IgD-negative memory B cell (primary cell): ENCODE results near the gene ST13. TPM values are rescaled to one million over a fixed set of nuclear protein-coding genes. Genes with fewer than 3 reads are reported as not detected.

ENCODE experiments used
- H3K27ac Mint-ChIP-seq, 3 donors: one replicate each; pipeline ENCODE4 v1.8.0; 2020 to 2022; ENCODE audit warnings: mild to moderate bottlenecking in 3 of 3, mixed read lengths in 3 of 3, moderate library complexity in 1 of 3
- H3K27me3 Mint-ChIP-seq: one replicate; pipeline ENCODE4 v1.8.0; 2021; ENCODE audit warnings: mixed read lengths
- H3K36me3 Mint-ChIP-seq: one replicate; pipeline ENCODE4 v1.8.0; 2020; ENCODE audit warnings: mild to moderate bottlenecking, mixed read lengths
- H3K4me1 Mint-ChIP-seq, 3 donors: one replicate each; pipeline ENCODE4 v1.8.0; 2020 to 2022; ENCODE audit warnings: mixed read lengths in 3 of 3, mild to moderate bottlenecking in 1 of 3
- H3K4me3 Mint-ChIP-seq, 4 donors: one replicate each; pipeline ENCODE4 v1.8.0; 2020 to 2022; ENCODE audit warnings: mild to moderate bottlenecking in 4 of 4, mixed read lengths in 4 of 4, moderate library complexity in 3 of 4
- H3K9me3 Mint-ChIP-seq, 3 donors: one replicate each; pipeline ENCODE4 v1.8.0; 2020 to 2021; ENCODE audit warnings: mixed read lengths in 3 of 3, mild to moderate bottlenecking in 1 of 3
- polyA plus RNA-seq: library from polyadenylated mRNA; unstranded; fragments of 300-500 nt; fragmentation: Illumina TruSeq; gene quantifications from one replicate; pipeline ENCODE4 v1.2.3, GENCODE V29; 2021

ST13 gene
- polyA plus RNA-seq, 1 donor from 2014 or later, result 211 TPM

- no peaks in the 10 kb centered on the region for H3K9me3 Mint-ChIP-seq
- H3K27me3 Mint-ChIP-seq, result no peaks in the 10 kb centered on the region
- peaks cover 5% of the 10 kb centered on the region for H3K36me3 Mint-ChIP-seq
- peaks cover 21 to 34% (median 23%) of the 10 kb centered on the region in 3 donors for H3K4me1 Mint-ChIP-seq
- peak within 1 kb of the TSS; percentile 90 to 98 (median 96) for H3K4me3 Mint-ChIP-seq
- H3K27ac Mint-ChIP-seq, result peak within 1 kb of the TSS; percentile 72 to 95 (median 94)
These were observed 37.5 kb downstream of the ST13 start, which contains the start of gene SLC25A17 for GRCh38 chr22:40818747-40819598. Gene SLC25A17, minus strand, starts transcription at chr22:40819346. Its CDS starts 98 bp downstream, at chr22:40819248.

GRCh38 chr22:40818192-40818746, 38.2 kb downstream of the ST13 start:
- no peaks in the 10 kb centered on the region for H3K9me3 Mint-ChIP-seq
- H3K27ac Mint-ChIP-seq, result peak overlapping the region; percentile 72 to 95 (median 94)
- peaks cover 5% of the 10 kb centered on the region for H3K36me3 Mint-ChIP-seq

GRCh38 chr22:40817737-40818136, 38.7 kb downstream of the ST13 start:
- Mint-ChIP-seq H3K4me1 (peaks cover 24 to 34% (median 26%) of the 10 kb centered on the region in 3 donors), H3K27ac (peak overlapping the region; percentile 72 to 94 (median 77)), H3K27me3 (no peaks in the 10 kb centered on the region), H3K36me3 (peaks cover 5% of the 10 kb centered on the region), H3K4me3 (peak overlapping the region; percentile 90 to 98 (median 96)), H3K9me3 (no peaks in the 10 kb centered on the region)

More at GRCh38 chr22:40818192-40818746, 38.2 kb downstream of the ST13 start:
- Mint-ChIP-seq H3K4me1 (peaks cover 24 to 34% (median 26%) of the 10 kb centered on the region in 3 donors), H3K4me3 (peak overlapping the region; percentile 90 to 98 (median 96)), H3K27me3 (no peaks in the 10 kb centered on the region)

GRCh38 chr22:40813912-40814315, 42.5 kb downstream of the ST13 start:
- Mint-ChIP-seq H3K36me3 (peaks cover 7% of the 10 kb centered on the region), H3K27me3 (no peaks in the 10 kb centered on the region), H3K27ac (peak overlapping the region in 1 of 3 donors; percentile 61), H3K4me3 (no peak overlapping the region), H3K4me1 (peaks cover 31 to 33% (median 32%) of the 10 kb centered on the region in 3 donors), H3K9me3 (no peaks in the 10 kb centered on the region)

- H3K9me3 Mint-ChIP-seq, result no peaks in the 10 kb centered on the region
- H3K27ac Mint-ChIP-seq, result peak overlapping the region in 1 of 3 donors; percentile 79
- peaks cover 4% of the 10 kb centered on the region for H3K36me3 Mint-ChIP-seq
- no peak overlapping the region for H3K4me3 Mint-ChIP-seq
- H3K4me1 Mint-ChIP-seq, result peaks cover 12 to 15% (median 14%) of the 10 kb centered on the region in 3 donors
- no peaks in the 10 kb centered on the region for H3K27me3 Mint-ChIP-seq
These were observed 48.2 kb downstream of the ST13 start for GRCh38 chr22:40808018-40808841.

- peaks cover 4% of the 10 kb centered on the region for H3K36me3 Mint-ChIP-seq
- H3K27me3 Mint-ChIP-seq, result no peaks in the 10 kb centered on the region
- H3K4me3 Mint-ChIP-seq, result no peak overlapping the region
- H3K4me1 Mint-ChIP-seq, result peaks cover 7 to 12% (median 7%) of the 10 kb centered on the region in 3 donors
- H3K9me3 Mint-ChIP-seq, result no peaks in the 10 kb centered on the region
- no peak overlapping the region for H3K27ac Mint-ChIP-seq
These were observed 49.7 kb downstream of the ST13 start for GRCh38 chr22:40806711-40807110.

- H3K27ac Mint-ChIP-seq, result peak overlapping the region in 1 of 3 donors; percentile 56
- no peaks in the 10 kb centered on the region for H3K9me3 Mint-ChIP-seq
- peaks cover 2% of the 10 kb centered on the region for H3K36me3 Mint-ChIP-seq
- H3K4me1 Mint-ChIP-seq, result peaks cover 6 to 12% (median 7%) of the 10 kb centered on the region in 3 donors
- H3K27me3 Mint-ChIP-seq, result no peaks in the 10 kb centered on the region
- no peak overlapping the region for H3K4me3 Mint-ChIP-seq
These were observed 50.7 kb downstream of the ST13 start for GRCh38 chr22:40805699-40806203.

GRCh38 chr22:40805239-40805638, 51.2 kb downstream of the ST13 start:
- Mint-ChIP-seq H3K27ac (no peak overlapping the region), H3K27me3 (no peaks in the 10 kb centered on the region), H3K9me3 (no peaks in the 10 kb centered on the region), H3K4me3 (no peak overlapping the region), H3K36me3 (peaks cover 1% of the 10 kb centered on the region), H3K4me1 (peaks cover 6 to 12% (median 7%) of the 10 kb centered on the region in 3 donors)

GRCh38 chr22:40803321-40803720, 53.1 kb downstream of the ST13 start:
- Mint-ChIP-seq H3K4me3 (no peak overlapping the region), H3K27ac (no peak overlapping the region), H3K4me1 (peaks cover 6 to 12% (median 7%) of the 10 kb centered on the region in 3 donors), H3K27me3 (no peaks in the 10 kb centered on the region), H3K9me3 (no peaks in the 10 kb centered on the region), H3K36me3 (peaks cover 1% of the 10 kb centered on the region)

GRCh38 chr22:40799008-40799407, 57.4 kb downstream of the ST13 start:
- Mint-ChIP-seq H3K27ac (no peak overlapping the region), H3K4me3 (no peak overlapping the region), H3K9me3 (no peaks in the 10 kb centered on the region)

GRCh38 chr22:40797427-40797826, 59.0 kb downstream of the ST13 start:
- Mint-ChIP-seq H3K9me3 (no peaks in the 10 kb centered on the region), H3K27ac (no peak overlapping the region), H3K4me1 (peaks cover 0 to 6% (median 4%) of the 10 kb centered on the region in 3 donors), H3K4me3 (no peak overlapping the region), H3K36me3 (peaks cover 9% of the 10 kb centered on the region), H3K27me3 (no peaks in the 10 kb centered on the region)

More at GRCh38 chr22:40799008-40799407, 57.4 kb downstream of the ST13 start:
- Mint-ChIP-seq H3K27me3 (no peaks in the 10 kb centered on the region), H3K36me3 (peaks cover 4% of the 10 kb centered on the region), H3K4me1 (peaks cover 0 to 6% (median 6%) of the 10 kb centered on the region in 3 donors)

- peak overlapping the region in 1 of 3 donors; percentile 47 for H3K27ac Mint-ChIP-seq
- H3K4me1 Mint-ChIP-seq, result peaks cover 13 to 15% (median 14%) of the 10 kb centered on the region in 3 donors
- no peaks in the 10 kb centered on the region for H3K27me3 Mint-ChIP-seq
- no peak overlapping the region for H3K4me3 Mint-ChIP-seq
- peaks cover 26% of the 10 kb centered on the region for H3K36me3 Mint-ChIP-seq
- H3K9me3 Mint-ChIP-seq, result no peaks in the 10 kb centered on the region
These were observed 64.0 kb downstream of the ST13 start for GRCh38 chr22:40792451-40792850.

- H3K27me3 Mint-ChIP-seq, result no peaks in the 10 kb centered on the region
These were observed 65.2 kb downstream of the ST13 start for GRCh38 chr22:40791241-40791640.

GRCh38 chr22:40789131-40789530, 67.3 kb downstream of the ST13 start:
- Mint-ChIP-seq H3K27me3 (no peaks in the 10 kb centered on the region), H3K4me3 (no peak overlapping the region), H3K36me3 (peaks cover 25% of the 10 kb centered on the region), H3K4me1 (peaks cover 13 to 15% (median 14%) of the 10 kb centered on the region in 3 donors), H3K9me3 (no peaks in the 10 kb centered on the region), H3K27ac (no peak overlapping the region)

More at GRCh38 chr22:40791241-40791640, 65.2 kb downstream of the ST13 start:
- Mint-ChIP-seq H3K27ac (peak overlapping the region in 1 of 3 donors; percentile 39), H3K4me3 (no peak overlapping the region), H3K9me3 (no peaks in the 10 kb centered on the region), H3K36me3 (peaks cover 25% of the 10 kb centered on the region), H3K4me1 (peaks cover 13 to 15% (median 14%) of the 10 kb centered on the region in 3 donors)
